ENCODE results near the gene SPIB. TPM values are rescaled to one million over a fixed set of nuclear protein-coding genes. Genes with fewer than 3 reads are reported as not detected.

The SPIB gene
- total and polyA plus RNA-seq, 2 of the 4 experiments (the other 2 are of a cell fraction) = not detected

DNA sequence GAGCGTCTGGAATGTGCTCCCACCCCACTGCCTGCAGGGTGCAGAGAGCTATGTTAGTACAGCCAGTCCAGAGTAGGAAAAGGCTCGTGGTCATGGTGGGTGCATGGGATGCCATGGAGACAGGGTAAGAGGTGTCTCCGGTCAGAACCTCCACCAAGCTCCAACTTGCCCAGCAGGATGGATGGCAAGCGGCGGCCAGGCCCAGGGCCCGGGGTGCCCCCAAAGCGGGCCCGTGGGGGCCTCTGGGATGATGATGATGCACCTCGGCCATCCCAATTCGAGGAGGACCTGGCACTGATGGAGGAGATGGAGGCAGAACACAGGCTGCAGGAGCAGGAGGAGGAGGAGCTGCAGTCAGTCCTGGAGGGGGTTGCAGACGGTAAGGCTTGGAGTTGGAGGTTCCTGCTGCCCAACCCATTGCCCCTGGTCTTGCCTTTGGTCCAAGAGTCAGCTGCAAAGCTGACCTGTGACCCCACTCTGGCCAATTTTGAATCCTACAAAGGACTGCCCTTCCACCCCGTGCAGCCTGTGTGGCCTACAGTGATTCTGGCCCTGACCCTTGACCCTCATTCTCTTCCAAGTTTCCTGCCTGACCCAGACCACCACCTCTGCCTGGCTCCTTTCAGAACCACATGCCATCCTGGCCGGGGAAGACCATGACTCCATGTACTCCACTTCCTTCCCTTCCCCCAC, 19.9 kb upstream of the SPIB start:
- Histone ChIP-seq H2BK5ac (ENCODE audit: low read depth, low read length, poor library complexity, severe bottlenecking) (no peak overlapping the region), H4K8ac (ENCODE audit: low read depth in 2 of 2, low read length in 2 of 2) (no peak overlapping the region), H3K18ac (ENCODE audit: low read depth, low read length) (no peak overlapping the region), H3K4me2 (ENCODE audit: low read depth, low read length) (no peak overlapping the region), H2AFZ (replicated peaks; ENCODE audit: low read length, poor library complexity) (no peak overlapping the region), H3K56ac (ENCODE audit: extremely low read depth, insufficient read depth, low read length) (no peak overlapping the region), H2BK20ac (ENCODE audit: low read depth, low read length) (no peak overlapping the region), H3K36me3 (ENCODE audit: control insufficient read depth, insufficient read depth, low read length) (peaks cover 8% of the 10 kb centered on the region), H3K79me1 (ENCODE audit: low read depth in 1 of 2, low read length in 2 of 2) (peaks cover 0 to 7% of the 10 kb centered on the region in 2 experiments; a peak in 2 of 4 replicates), H3K14ac (replicated peaks; ENCODE audit: low read depth, low read length) (no peak overlapping the region), H3K4ac (ENCODE audit: low read depth, low read length) (no peak overlapping the region), H4K20me1 (ENCODE audit: insufficient read depth, low read length) (peaks cover 3% of the 10 kb centered on the region; the same call in 1 of the 2 replicates), H2BK120ac (ENCODE audit: low read depth, low read length) (no peak overlapping the region), H4K91ac (ENCODE audit: insufficient read depth, low read depth, low read length) (no peak overlapping the region), H3K9me3 (ENCODE audit: control insufficient read depth, insufficient read depth, low read length) (no peaks in the 10 kb centered on the region), H3K9ac (ENCODE audit: low read depth, low read length) (no peak overlapping the region), H3K23ac (ENCODE audit: low read depth, low read length) (no peak overlapping the region), H3K4me1 (ENCODE audit: control insufficient read depth, insufficient read depth, low read length) (no peaks in the 10 kb centered on the region), H3K9me1 (ENCODE audit: insufficient read depth, low read length) (no peaks in the 10 kb centered on the region), H3K27me3 (ENCODE audit: control insufficient read depth, insufficient read depth, low read length) (no peaks in the 10 kb centered on the region), H3K4me3 (ENCODE audit: insufficient read depth, low read depth, low read length) (no peak overlapping the region), H3K27ac (ENCODE audit: insufficient read depth, low read length) (no peak overlapping the region), H2AK5ac (ENCODE audit: low read depth, low read length) (no peak overlapping the region), H2BK15ac (ENCODE audit: low read depth, low read length) (no peak overlapping the region), H4K5ac (ENCODE audit: low read depth, low read length) (no peak overlapping the region), H2AK9ac (replicated peaks; ENCODE audit: low read depth, low read length, poor library complexity) (peak overlapping the region; percentile 71)
- DNase-seq (no peak), ATAC-seq (ENCODE audit: low read depth) (no peak)
- CTCF ChIA-PET = no interaction called here
- dilution Hi-C loops (cut with HindIII; ENCODE audit: low sequenced_read_pairs, unreplicated experiment) = no loop called here
- intact Hi-C loops (cut with micrococcal nuclease) = no loop called here
- no peak for TF ChIP-seq MAZ (IDR thresholded peaks at IDR 0.05; ENCODE audit: borderline replicate concordance, low read depth, low read length)
- no peak for TF ChIP-seq FOS (IDR thresholded peaks at IDR 0.05; ENCODE audit: low read depth, low read length)
- no peak for TF ChIP-seq BHLHE40 (IDR thresholded peaks at IDR 0.05; ENCODE audit: low read depth, low read length)
- TF ChIP-seq CTCF (conservative IDR thresholded peaks at IDR 0.05; ENCODE audit: low read depth, low read length) = no peak
- TF ChIP-seq CHD1 (IDR thresholded peaks at IDR 0.05; ENCODE audit: low read depth, low read length) = no peak
- TF ChIP-seq RFX5 (IDR thresholded peaks at IDR 0.05; ENCODE audit: low read depth, low read length) = no peak
- TF ChIP-seq, protein P1, sequence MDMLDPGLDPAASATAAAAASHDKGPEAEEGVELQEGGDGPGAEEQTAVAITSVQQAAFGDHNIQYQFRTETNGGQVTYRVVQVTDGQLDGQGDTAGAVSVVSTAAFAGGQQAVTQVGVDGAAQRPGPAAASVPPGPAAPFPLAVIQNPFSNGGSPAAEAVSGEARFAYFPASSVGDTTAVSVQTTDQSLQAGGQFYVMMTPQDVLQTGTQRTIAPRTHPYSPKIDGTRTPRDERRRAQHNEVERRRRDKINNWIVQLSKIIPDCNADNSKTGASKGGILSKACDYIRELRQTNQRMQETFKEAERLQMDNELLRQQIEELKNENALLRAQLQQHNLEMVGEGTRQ (IDR thresholded peaks at IDR 0.05; ENCODE audit: low read depth, low read length) = no peak
- no peak for TF ChIP-seq ELK1 (IDR thresholded peaks at IDR 0.05; ENCODE audit: borderline replicate concordance, low read depth, low read length)
- no peak for TF ChIP-seq CEBPB (IDR thresholded peaks at IDR 0.05; ENCODE audit: low read depth, low read length)
- no peak for TF ChIP-seq RCOR1 (IDR thresholded peaks at IDR 0.05; ENCODE audit: insufficient replicate concordance, low read length)
- TF ChIP-seq MAFK (IDR thresholded peaks at IDR 0.05; ENCODE audit: low read depth, low read length) = no peak
- no peak for TF ChIP-seq SMC3 (IDR thresholded peaks at IDR 0.05; ENCODE audit: low read depth, low read length)
- TF ChIP-seq MXI1 (IDR thresholded peaks at IDR 0.05; ENCODE audit: borderline replicate concordance, low read depth, low read length) = no peak
- no peak for TF ChIP-seq NFE2L2 (IDR thresholded peaks at IDR 0.05; ENCODE audit: low read depth, low read length)
- no peak for TF ChIP-seq POLR2A (IDR thresholded peaks at IDR 0.05; ENCODE audit: low read depth, low read length)
- no peak for TF ChIP-seq RAD21 (IDR thresholded peaks at IDR 0.05; ENCODE audit: low read length)
- POLR2A ChIA-PET (ENCODE audit: unreplicated experiment) = no interaction called here
- 92% methylated on average over 8 of the region's 13 CpGs; no CpG with 5 or more reads in 1 of the 2 experiments for WGBS, 2 experiments (ENCODE audit: extremely low coverage in 2 of 2, insufficient read length in 1 of 2)
- in situ Hi-C loops (cut with MboI; ENCODE audit: low sequenced_read_pairs) = no loop called here
- no TSS peak for BruUV-seq (replicated peaks)
